ENCODE results near the gene PPP1R9A.

- TF ChIP-seq PATZ1 (CRISPR knock-in tag; IDR thresholded peaks at IDR 0.05; ENCODE audit: borderline replicate concordance) (no peak), TOX (CRISPR knock-in tag; IDR thresholded peaks at IDR 0.05; ENCODE audit: borderline replicate concordance) (no peak), OSR1 (CRISPR knock-in tag; IDR thresholded peaks at IDR 0.05) (no peak), TCF4 (CRISPR knock-in tag; IDR thresholded peaks at IDR 0.05; ENCODE audit: borderline replicate concordance) (no peak), GLIS3 (CRISPR knock-in tag; IDR thresholded peaks at IDR 0.05) (no peak), ESRRG (CRISPR knock-in tag; IDR thresholded peaks at IDR 0.05) (no peak)
Measured at GRCh38 chr7:95105627-95106026, 198.2 kb downstream of the PPP1R9A start.

Data from SK-N-SH treated with all-trans-retinoic acid at 6 μM for 48 hours (cell line).